ACC112 (cell line): Measurements from ENCODE around the gene DTNBP1.
"Not testable (repeated sequence)": the region's sequence is repeated elsewhere in the genome, so short reads cannot be mapped to it uniquely, and the experiment has no call there.

ENCODE experiments used
- H2AFZ ChIP-seq: fragments of 200-600 bp; sonication (generic); one replicate; pipeline ENCODE4 v1.6.0; 2017; ENCODE audit warnings: antibody characterized with exemption, low read length; ENCODE audit not compliant: unreplicated experiment
- H3K27ac ChIP-seq: fragments of 200-600 bp; sonication (generic); 2 replicates; pipeline ENCODE4 v1.5.1; 2014; ENCODE audit warnings: low read depth, mild to moderate bottlenecking, antibody characterized with exemption, low read length, moderate library complexity
- H3K27me3 ChIP-seq: fragments of 200-600 bp; sonication (generic); 2 replicates; pipeline ENCODE4 v1.6.1; 2014; ENCODE audit warnings: mild to moderate bottlenecking, antibody characterized with exemption, low read length, moderate library complexity, mixed read lengths; ENCODE audit not compliant: insufficient read depth
- H3K36me3 ChIP-seq: fragments of 200-600 bp; sonication (generic); 2 replicates; pipeline ENCODE4 v1.6.1; 2016; ENCODE audit warnings: mild to moderate bottlenecking, antibody characterized with exemption, low read length, moderate library complexity, mixed read lengths; ENCODE audit not compliant: insufficient read depth
- H3K4me1 ChIP-seq: fragments of 200-600 bp; sonication (generic); one replicate; pipeline ENCODE4 v1.6.1; 2016; ENCODE audit warnings: low read length, mixed read lengths; ENCODE audit not compliant: insufficient read depth, unreplicated experiment, control insufficient read depth
- H3K4me3 ChIP-seq: fragments of 200-600 bp; sonication (generic); 2 replicates; pipeline ENCODE4 v1.5.1; 2014; ENCODE audit warnings: mild to moderate bottlenecking, low read depth, low read length
- H3K79me2 ChIP-seq: fragments of 200-600 bp; sonication (generic); one replicate; pipeline ENCODE4 v1.6.0; 2016; ENCODE audit warnings: low read length; ENCODE audit not compliant: control insufficient read depth, unreplicated experiment, insufficient read depth

The DTNBP1 gene

GRCh38 chr6:15666896-15667295 lies 4.1 kb upstream of the DTNBP1 start:
- not testable (repeated sequence) for H3K36me3 ChIP-seq, H3K4me3 ChIP-seq

GRCh38 chr6:15665237-15665636 lies 2.4 kb upstream of the DTNBP1 start:
- Histone ChIP-seq H2AFZ (no peak overlapping the region), H3K4me1 (peaks cover 4% of the 10 kb centered on the region), H3K36me3 (no peaks in the 10 kb centered on the region), H3K79me2 (peaks cover 5% of the 10 kb centered on the region), H3K4me3 (no peak overlapping the region), H3K27ac (no peak overlapping the region), H3K27me3 (peaks cover 33% of the 10 kb centered on the region)

More at GRCh38 chr6:15666896-15667295, 4.1 kb upstream of the DTNBP1 start:
- H3K27ac ChIP-seq, H3K4me1 ChIP-seq, H3K79me2 ChIP-seq, H2AFZ ChIP-seq: not testable (repeated sequence)
- H3K27me3 ChIP-seq = peaks cover 50% of the 10 kb centered on the region

GRCh38 chr6:15663130-15663871 lies 473 bp upstream of the DTNBP1 start:
- H3K4me1 ChIP-seq = peaks cover 4% of the 10 kb centered on the region
- H3K79me2 ChIP-seq = peaks cover 5% of the 10 kb centered on the region
- H3K27me3 ChIP-seq = peaks cover 14% of the 10 kb centered on the region
- H3K36me3 ChIP-seq = no peaks in the 10 kb centered on the region
- peak overlapping the region; percentile 82 for H3K4me3 ChIP-seq
- peak overlapping the region; percentile 51 for H2AFZ ChIP-seq
- H3K27ac ChIP-seq = no peak overlapping the region

GRCh38 chr6:15661853-15662325 lies 939 bp downstream of the DTNBP1 start:
- Histone ChIP-seq H3K27me3 (peaks cover 7% of the 10 kb centered on the region; the same call in 1 of the 2 replicates), H3K36me3 (no peaks in the 10 kb centered on the region), H3K27ac (no peak overlapping the region), H3K79me2 (peaks cover 5% of the 10 kb centered on the region), H3K4me3 (peak overlapping the region; percentile 82), H2AFZ (peak overlapping the region; percentile 16), H3K4me1 (peaks cover 4% of the 10 kb centered on the region)

GRCh38 chr6:15659181-15659580 lies 3.6 kb downstream of the DTNBP1 start:
- peaks cover 4% of the 10 kb centered on the region for H3K4me1 ChIP-seq
- no peaks in the 10 kb centered on the region for H3K27me3 ChIP-seq
- H3K36me3 ChIP-seq = no peaks in the 10 kb centered on the region
- peaks cover 12% of the 10 kb centered on the region for H3K79me2 ChIP-seq
- H3K4me3 ChIP-seq = no peak overlapping the region
- H3K27ac ChIP-seq = no peak overlapping the region
- H2AFZ ChIP-seq = no peak overlapping the region

GRCh38 chr6:15658181-15658744 lies 4.6 kb downstream of the DTNBP1 start:
- H2AFZ ChIP-seq = no peak overlapping the region
- H3K27me3 ChIP-seq = no peaks in the 10 kb centered on the region
- peaks cover 12% of the 10 kb centered on the region for H3K79me2 ChIP-seq
- H3K4me3 ChIP-seq = no peak overlapping the region
- H3K27ac ChIP-seq = no peak overlapping the region
- H3K36me3 ChIP-seq = no peaks in the 10 kb centered on the region
- H3K4me1 ChIP-seq = peaks cover 3% of the 10 kb centered on the region

- Histone ChIP-seq H3K36me3 (no peaks in the 10 kb centered on the region), H3K4me3 (no peak overlapping the region), H2AFZ (no peak overlapping the region), H3K4me1 (no peaks in the 10 kb centered on the region), H3K79me2 (peaks cover 12% of the 10 kb centered on the region), H3K27ac (no peak overlapping the region), H3K27me3 (no peaks in the 10 kb centered on the region)
These were observed 5.5 kb downstream of the DTNBP1 start for GRCh38 chr6:15657290-15657689.

GRCh38 chr6:15656145-15656544 lies 6.7 kb downstream of the DTNBP1 start:
- H3K36me3 ChIP-seq = peaks cover 3% of the 10 kb centered on the region; the same call in 1 of the 2 replicates
- no peak overlapping the region for H3K4me3 ChIP-seq
- no peak overlapping the region for H3K27ac ChIP-seq
- no peaks in the 10 kb centered on the region for H3K27me3 ChIP-seq
- no peaks in the 10 kb centered on the region for H3K4me1 ChIP-seq
- H3K79me2 ChIP-seq = peaks cover 6% of the 10 kb centered on the region
- H2AFZ ChIP-seq = no peak overlapping the region

- H3K79me2 ChIP-seq = peaks cover 6% of the 10 kb centered on the region
- H3K4me3 ChIP-seq = no peak overlapping the region
- peaks cover 3% of the 10 kb centered on the region; the same call in 1 of the 2 replicates for H3K36me3 ChIP-seq
- peaks cover 3% of the 10 kb centered on the region for H3K4me1 ChIP-seq
- no peaks in the 10 kb centered on the region for H3K27me3 ChIP-seq
- H2AFZ ChIP-seq = no peak overlapping the region
- H3K27ac ChIP-seq = no peak overlapping the region
These were observed 8.6 kb downstream of the DTNBP1 start for GRCh38 chr6:15654250-15654649.

GRCh38 chr6:15653581-15653980 lies 9.2 kb downstream of the DTNBP1 start:
- peaks cover 3% of the 10 kb centered on the region for H3K4me1 ChIP-seq
- H3K27ac ChIP-seq = no peak overlapping the region
- peaks cover 6% of the 10 kb centered on the region for H3K79me2 ChIP-seq

More at GRCh38 chr6:15653581-15653980, 9.2 kb downstream of the DTNBP1 start:
- Histone ChIP-seq H3K27me3 (no peaks in the 10 kb centered on the region), H3K36me3 (peaks cover 8% of the 10 kb centered on the region; the same call in 1 of the 2 replicates), H3K4me3 (no peak overlapping the region), H2AFZ (no peak overlapping the region)
